ENCODE results near the gene INTS12.

INTS12 gene

GRCh38 chr4:105644257-105644656 lies 64.2 kb downstream of the INTS12 start (continued):
- TF ChIP-seq, protein P1, sequence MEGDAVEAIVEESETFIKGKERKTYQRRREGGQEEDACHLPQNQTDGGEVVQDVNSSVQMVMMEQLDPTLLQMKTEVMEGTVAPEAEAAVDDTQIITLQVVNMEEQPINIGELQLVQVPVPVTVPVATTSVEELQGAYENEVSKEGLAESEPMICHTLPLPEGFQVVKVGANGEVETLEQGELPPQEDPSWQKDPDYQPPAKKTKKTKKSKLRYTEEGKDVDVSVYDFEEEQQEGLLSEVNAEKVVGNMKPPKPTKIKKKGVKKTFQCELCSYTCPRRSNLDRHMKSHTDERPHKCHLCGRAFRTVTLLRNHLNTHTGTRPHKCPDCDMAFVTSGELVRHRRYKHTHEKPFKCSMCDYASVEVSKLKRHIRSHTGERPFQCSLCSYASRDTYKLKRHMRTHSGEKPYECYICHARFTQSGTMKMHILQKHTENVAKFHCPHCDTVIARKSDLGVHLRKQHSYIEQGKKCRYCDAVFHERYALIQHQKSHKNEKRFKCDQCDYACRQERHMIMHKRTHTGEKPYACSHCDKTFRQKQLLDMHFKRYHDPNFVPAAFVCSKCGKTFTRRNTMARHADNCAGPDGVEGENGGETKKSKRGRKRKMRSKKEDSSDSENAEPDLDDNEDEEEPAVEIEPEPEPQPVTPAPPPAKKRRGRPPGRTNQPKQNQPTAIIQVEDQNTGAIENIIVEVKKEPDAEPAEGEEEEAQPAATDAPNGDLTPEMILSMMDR (tag by site-specific recombination; IDR thresholded peaks at IDR 0.05) = no peak
- TF ChIP-seq ZNF785 (tag by site-specific recombination; IDR thresholded peaks at IDR 0.05) (no peak), SP2 (tag by site-specific recombination; IDR thresholded peaks at IDR 0.05) (no peak), ZNF548 (tag by site-specific recombination; IDR thresholded peaks at IDR 0.05) (no peak)

GRCh38 chr4:105641845-105642244 lies 66.6 kb downstream of the INTS12 start:
- H3K4me3 ChIP-seq (ENCODE audit: low read depth, low read length) = no peak overlapping the region
- H3K4me1 ChIP-seq (ENCODE audit: control insufficient read depth, insufficient read depth, low read length) = peaks cover 6% of the 10 kb centered on the region; the same call in 1 of the 2 replicates
- POLR2A ChIA-PET = no interaction called here
- H3K27ac ChIP-seq (ENCODE audit: extremely low read depth, low read depth, low read length) = no peak overlapping the region
- H3K9me3 ChIP-seq (ENCODE audit: control insufficient read depth, insufficient read depth, low read depth, low read length) = no peaks in the 10 kb centered on the region
- no peaks in the 10 kb centered on the region for H3K36me3 ChIP-seq (ENCODE audit: control insufficient read depth in 2 of 2, insufficient read depth in 1 of 2, low read length in 2 of 2)
- CTCF ChIA-PET = no interaction called here
- TF ChIP-seq ZNF785 (tag by site-specific recombination; IDR thresholded peaks at IDR 0.05) (no peak), ZNF768 (tag by site-specific recombination; IDR thresholded peaks at IDR 0.05) (no peak), ZNF214 (tag by site-specific recombination; IDR thresholded peaks at IDR 0.05; ENCODE audit: borderline replicate concordance) (no peak), FEZF1 (tag by site-specific recombination; IDR thresholded peaks at IDR 0.05) (no peak), GLIS2 (tag by site-specific recombination; IDR thresholded peaks at IDR 0.05) (no peak), ZNF211 (tag by site-specific recombination; IDR thresholded peaks at IDR 0.05; ENCODE audit: low read depth) (no peak), ZFHX2 (tag by site-specific recombination; conservative IDR thresholded peaks at IDR 0.05) (no peak), INSM2 (tag by site-specific recombination; IDR thresholded peaks at IDR 0.05) (no peak), YY2 (tag by site-specific recombination; IDR thresholded peaks at IDR 0.05) (no peak), SP3 (tag by site-specific recombination; IDR thresholded peaks at IDR 0.05) (no peak), ZNF501 (tag by site-specific recombination; IDR thresholded peaks at IDR 0.05) (no peak), ZFP41 (tag by site-specific recombination; IDR thresholded peaks at IDR 0.05; ENCODE audit: borderline replicate concordance) (no peak), MZF1 (tag by site-specific recombination; IDR thresholded peaks at IDR 0.05; ENCODE audit: borderline replicate concordance) (no peak)
- TF ChIP-seq, protein P2, sequence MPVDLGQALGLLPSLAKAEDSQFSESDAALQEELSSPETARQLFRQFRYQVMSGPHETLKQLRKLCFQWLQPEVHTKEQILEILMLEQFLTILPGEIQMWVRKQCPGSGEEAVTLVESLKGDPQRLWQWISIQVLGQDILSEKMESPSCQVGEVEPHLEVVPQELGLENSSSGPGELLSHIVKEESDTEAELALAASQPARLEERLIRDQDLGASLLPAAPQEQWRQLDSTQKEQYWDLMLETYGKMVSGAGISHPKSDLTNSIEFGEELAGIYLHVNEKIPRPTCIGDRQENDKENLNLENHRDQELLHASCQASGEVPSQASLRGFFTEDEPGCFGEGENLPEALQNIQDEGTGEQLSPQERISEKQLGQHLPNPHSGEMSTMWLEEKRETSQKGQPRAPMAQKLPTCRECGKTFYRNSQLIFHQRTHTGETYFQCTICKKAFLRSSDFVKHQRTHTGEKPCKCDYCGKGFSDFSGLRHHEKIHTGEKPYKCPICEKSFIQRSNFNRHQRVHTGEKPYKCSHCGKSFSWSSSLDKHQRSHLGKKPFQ (tag by site-specific recombination; IDR thresholded peaks at IDR 0.05) = no peak

- Histone ChIP-seq H3K9me3 (ENCODE audit: control insufficient read depth, insufficient read depth, low read depth, low read length) (no peaks in the 10 kb centered on the region), H3K36me3 (ENCODE audit: control insufficient read depth in 2 of 2, insufficient read depth in 1 of 2, low read length in 2 of 2) (no peaks in the 10 kb centered on the region), H3K27ac (ENCODE audit: extremely low read depth, low read depth, low read length) (no peak overlapping the region; the same call in 1 of the 2 replicates), H3K4me1 (ENCODE audit: control insufficient read depth, insufficient read depth, low read length) (peaks cover 18% of the 10 kb centered on the region), H3K4me3 (ENCODE audit: low read depth, low read length) (no peak overlapping the region)
- ChIA-PET CTCF (no interaction called here), POLR2A (no interaction called here)
- TF ChIP-seq REPIN1 (tag by site-specific recombination; IDR thresholded peaks at IDR 0.05; ENCODE audit: low read depth) = no peak
- TF ChIP-seq ZNF654 (tag by site-specific recombination; IDR thresholded peaks at IDR 0.05; ENCODE audit: low read depth) = no peak
- no peak for TF ChIP-seq ZEB2 (tag by site-specific recombination; IDR thresholded peaks at IDR 0.05)
- no peak for TF ChIP-seq ZBTB48 (tag by site-specific recombination; IDR thresholded peaks at IDR 0.05)
- no peak for TF ChIP-seq ZSCAN23 (tag by site-specific recombination; IDR thresholded peaks at IDR 0.05)
- no peak for TF ChIP-seq TRIM28 (IDR thresholded peaks at IDR 0.05; ENCODE audit: borderline replicate concordance, low read length)
- no peak for TF ChIP-seq ZNF24 (tag by site-specific recombination; IDR thresholded peaks at IDR 0.05)
- TF ChIP-seq, protein P3, sequence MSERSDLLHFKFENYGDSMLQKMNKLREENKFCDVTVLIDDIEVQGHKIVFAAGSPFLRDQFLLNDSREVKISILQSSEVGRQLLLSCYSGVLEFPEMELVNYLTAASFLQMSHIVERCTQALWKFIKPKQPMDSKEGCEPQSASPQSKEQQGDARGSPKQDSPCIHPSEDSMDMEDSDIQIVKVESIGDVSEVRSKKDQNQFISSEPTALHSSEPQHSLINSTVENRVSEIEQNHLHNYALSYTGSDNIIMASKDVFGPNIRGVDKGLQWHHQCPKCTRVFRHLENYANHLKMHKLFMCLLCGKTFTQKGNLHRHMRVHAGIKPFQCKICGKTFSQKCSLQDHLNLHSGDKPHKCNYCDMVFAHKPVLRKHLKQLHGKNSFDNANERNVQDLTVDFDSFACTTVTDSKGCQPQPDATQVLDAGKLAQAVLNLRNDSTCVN (tag by site-specific recombination; optimal IDR thresholded peaks at IDR 0.05) = no peak
- no peak for TF ChIP-seq ATF2 (tag by site-specific recombination; IDR thresholded peaks at IDR 0.05; ENCODE audit: low read depth)
- TF ChIP-seq ZNF10 (tag by site-specific recombination; IDR thresholded peaks at IDR 0.05) = no peak
Observed at GRCh38 chr4:105637408-105638176, 70.9 kb downstream of the INTS12 start.

Data from HEK293 (cell line).